Activated naive CD4-positive, alpha-beta T cell treated with Interleukin-2 at 50 U/mL for 16 hours (primary cell): Measurements from ENCODE around the gene EIF2A.
A peak's percentile ranks its signal among the peaks of the same experiment; 100 is the strongest.
"Not testable (repeated sequence)": the region's sequence is repeated elsewhere in the genome, so short reads cannot be mapped to it uniquely, and the experiment has no call there.

Experiments
- DNase-seq: peaks from one replicate; pipeline ENCODE4 v3.0.0-alpha.2; 2020

Gene EIF2A

GRCh38 chr3:150544041-150544440 lies 2.5 kb upstream of the EIF2A start:
- DNase-seq = no peak

- DNase-seq = no peak
These were observed 1.9 kb upstream of the EIF2A start for GRCh38 chr3:150544726-150545125.

GRCh38 chr3:150545419-150546225 lies 965 bp upstream of the EIF2A start:
- peak; percentile 47 for DNase-seq

GRCh38 chr3:150547045-150547741 lies 606 bp downstream of the EIF2A start:
- DNase-seq = no peak

- DNase-seq = no peak
These were observed 9.4 kb downstream of the EIF2A start for GRCh38 chr3:150555859-150556436.

GRCh38 chr3:150556792-150557191 lies 10.2 kb downstream of the EIF2A start:
- no peak for DNase-seq

- DNase-seq = no peak
These were observed 11.1 kb downstream of the EIF2A start for GRCh38 chr3:150557725-150558124.

GRCh38 chr3:150564243-150564642 lies 17.7 kb downstream of the EIF2A start:
- no peak for DNase-seq

GRCh38 chr3:150567328-150567727 lies 20.7 kb downstream of the EIF2A start:
- no peak for DNase-seq

GRCh38 chr3:150577855-150578254 lies 31.3 kb downstream of the EIF2A start:
- no peak for DNase-seq

GRCh38 chr3:150581174-150581573 lies 34.6 kb downstream of the EIF2A start:
- no peak for DNase-seq

- no peak for DNase-seq
These were observed 36.0 kb downstream of the EIF2A start for GRCh38 chr3:150582620-150583019.

GRCh38 chr3:150583028-150583427 lies 36.4 kb downstream of the EIF2A start:
- DNase-seq = no peak

- no peak for DNase-seq
These were observed 41.6 kb downstream of the EIF2A start for GRCh38 chr3:150588027-150588830.

GRCh38 chr3:150589759-150590158 lies 43.2 kb downstream of the EIF2A start:
- no peak for DNase-seq

- no peak for DNase-seq
These were observed 47.6 kb downstream of the EIF2A start for GRCh38 chr3:150594150-150594549.

- DNase-seq = no peak
These were observed 51.1 kb downstream of the EIF2A start for GRCh38 chr3:150597646-150598045.

GRCh38 chr3:150599611-150600297 lies 53.2 kb downstream of the EIF2A start:
- no peak for DNase-seq

- DNase-seq = not testable (repeated sequence)
These were observed 54.3 kb downstream of the EIF2A start for GRCh38 chr3:150600647-150601530.

- DNase-seq = no peak
These were observed 56.0 kb downstream of the EIF2A start for GRCh38 chr3:150602426-150603152.
